Pancreas (tissue), 10 donors: ENCODE measurements around the gene ATP8B1. TPM values are rescaled to one million over a fixed set of nuclear protein-coding genes. Genes with fewer than 3 reads are reported as not detected.
A peak's percentile ranks its signal among the peaks of the same experiment; 100 is the strongest.

ENCODE experiments used
- ATAC-seq, 4 donors: fragments of 200-7000 bp; cut with Tn5 transposase; one replicate each; pipeline versions ENCODE4 v1.8.0 to v1.9.1; 2020; ENCODE audit warnings: mild to moderate bottlenecking in 4 of 4, moderate library complexity in 4 of 4
- DNase-seq, 6 donors: peaks; one replicate each; pipeline ENCODE4 v3.0.0-alpha.2; 2020
- FAIRE-seq: peaks from 2 replicates; lab custom pipeline; 2012; peaks lifted over from hg19 to GRCh38; lab: Jason Lieb, UNC
- H3K27ac ChIP-seq, 4 donors: fragments of 200-600 bp; sonication (generic); 1 replicate in 3 of 4; 2 replicates in 1 of 4; pipeline versions ENCODE4 v1.5.0 to v1.8.0; 2020
- H3K27me3 ChIP-seq, 4 donors: fragments of 200-600 bp; one replicate each; pipeline ENCODE4 v1.8.0; 2021
- H3K36me3 ChIP-seq, 3 donors: fragments of 200-600 bp; sonication (generic) in 1 of 3; one replicate each; pipeline versions ENCODE4 v1.5.0 to v1.8.0; 2020 to 2021
- H3K4me1 ChIP-seq, 3 donors: fragments of 200-600 bp; one replicate each; pipeline ENCODE4 v1.8.0; 2021
- H3K4me3 ChIP-seq, 4 donors: fragments of 200-600 bp; sonication (generic) in 2 of 4; one replicate each; pipeline versions ENCODE4 v1.5.0 to v1.8.0; 2020 to 2021
- H3K9me3 ChIP-seq, 4 donors: fragments of 200-600 bp; one replicate each; pipeline ENCODE4 v1.8.0; 2021
- CTCF ChIP-seq, 4 donors: fragments of 200-600 bp; sonication (generic) in 3 of 4; IDR thresholded peaks; one replicate each; pipeline versions ENCODE4 v1.5.0 to v1.8.0; 2021; ENCODE audit warnings: antibody characterized with exemption in 4 of 4
- WGBS, 2 donors: extraction: QIAGEN DNeasy Blood & Tissue Kit; methylation state at CpG; one replicate each; pipeline ENCODE4 v1.1.7; 2013; 5-methylcytosine and 5-hydroxymethylcytosine counted together
- intact Hi-C, 3 donors: fragments of 100-400 bp; cut with DNase I; formaldehyde crosslinking; loops; one replicate each; pipeline versions ENCODE4 v1.11.1 to v1.14.2; 2022
- polyA plus RNA-seq, 2 donors: library from polyadenylated mRNA; stranded (reverse); fragments of 200-250 nt; gene quantifications; one replicate each; pipeline ENCODE4 v1.2.3, GENCODE V29; 2013
- total RNA-seq, 6 donors: library from RNA; stranded (reverse); fragmentation: NEBNext Ultra II Directional in 4 of 6; extraction: Animal tissue kit (Norgen Biotek cat#: 25700) in 4 of 6; gene quantifications; one replicate each; pipeline versions ENCODE4 v1.2.1 to v1.2.4, GENCODE V29; 2021 to 2023
- donor health status: healthy with polysubstance abuse.
- donor health status: DM: no; HTN: no; CAD: no; lungs with moderate emphysema.
- donor health status: DM: no; HTN: no; CAD: no.
- donor health status: control.
- donor health status: control.
- donor health status: Bipolar disorder and iron deficiency.
- donor health status: DM: yes; HTN: yes; CAD: no.
- donor health status: DM: no; HTN: no; CAD: no.
- donor health status: DM: no; HTN: no; CAD: no.
- donor health status: DM: yes; HTN: yes; CAD: no.

The ATP8B1 gene
- total and polyA plus RNA-seq, 8 donors = 8.0 to 44.8 (median 36.9) TPM

GRCh38 chr18:57627488-57627887 lies 175.6 kb downstream of the ATP8B1 start:
- intact Hi-C loops = no loop called here
- no peak for TF ChIP-seq CTCF (IDR thresholded peaks at IDR 0.05)
- Histone ChIP-seq H3K4me1 (peaks cover 0 to 4% (median 0%) of the 10 kb centered on the region in 3 donors), H3K9me3 (no peaks in the 10 kb centered on the region), H3K27me3 (no peaks in the 10 kb centered on the region), H3K4me3 (no peak overlapping the region), H3K27ac (no peak overlapping the region), H3K36me3 (no peaks in the 10 kb centered on the region)
- no peak for FAIRE-seq
- 69 to 74% methylated on average over 5 of the region's 5 CpGs for WGBS, 2 donors
- no peak for DNase-seq
- ATAC-seq = no peak

- DNase-seq = no peak
- H3K4me1 ChIP-seq = peaks cover 0 to 8% (median 8%) of the 10 kb centered on the region in 3 donors
- no peak overlapping the region for H3K27ac ChIP-seq
- no peaks in the 10 kb centered on the region for H3K9me3 ChIP-seq
- no peaks in the 10 kb centered on the region for H3K27me3 ChIP-seq
- FAIRE-seq = no peak
- H3K4me3 ChIP-seq = no peak overlapping the region
- no peak for ATAC-seq
- 90 to 93% methylated on average over 4 of the region's 4 CpGs for WGBS, 2 donors
- TF ChIP-seq CTCF (IDR thresholded peaks at IDR 0.05) = no peak
- H3K36me3 ChIP-seq = no peaks in the 10 kb centered on the region
- intact Hi-C loops = no loop called here
Observed at GRCh38 chr18:57624988-57625387, 178.1 kb downstream of the ATP8B1 start.

- no peak for TF ChIP-seq CTCF (IDR thresholded peaks at IDR 0.05)
- Histone ChIP-seq H3K27me3 (no peaks in the 10 kb centered on the region), H3K4me3 (peak overlapping the region; percentile 54 to 84 (median 62)), H3K9me3 (no peaks in the 10 kb centered on the region), H3K36me3 (no peaks in the 10 kb centered on the region), H3K27ac (peak overlapping the region; percentile 77 to 92 (median 82)), H3K4me1 (peaks cover 0 to 11% (median 8%) of the 10 kb centered on the region in 3 donors)
- WGBS, 2 donors = 0 to 1% methylated on average over 14 to 20 of the region's 20 CpGs
- intact Hi-C loops = no loop called here
- no peak for DNase-seq
- FAIRE-seq = no peak
- ATAC-seq = peak; percentile 18 to 61 (median 48)
Observed at GRCh38 chr18:57621246-57621604, 181.9 kb downstream of the ATP8B1 start.

GRCh38 chr18:57619876-57620275 lies 183.2 kb downstream of the ATP8B1 start:
- Histone ChIP-seq H3K27ac (no peak overlapping the region), H3K36me3 (peaks cover 0 to 11% (median 4%) of the 10 kb centered on the region in 3 donors), H3K9me3 (no peaks in the 10 kb centered on the region), H3K4me3 (no peak overlapping the region), H3K27me3 (no peaks in the 10 kb centered on the region), H3K4me1 (peaks cover 0 to 11% (median 8%) of the 10 kb centered on the region in 3 donors)
- FAIRE-seq (no peak), DNase-seq (no peak), ATAC-seq (no peak)
- intact Hi-C loops = no loop called here
- whole genome bisulfite sequencing, 2 donors = 93 to 94% methylated on average over 3 of the region's 3 CpGs
- no peak for TF ChIP-seq CTCF (IDR thresholded peaks at IDR 0.05)

- ATAC-seq = no peak
- Histone ChIP-seq H3K36me3 (peaks cover 0 to 20% (median 9%) of the 10 kb centered on the region in 3 donors), H3K27me3 (no peaks in the 10 kb centered on the region), H3K4me3 (no peak overlapping the region), H3K9me3 (no peaks in the 10 kb centered on the region), H3K27ac (no peak overlapping the region), H3K4me1 (peaks cover 0 to 11% (median 8%) of the 10 kb centered on the region in 3 donors)
- WGBS, 2 donors = 78 to 90% methylated on average over 3 of the region's 3 CpGs
- TF ChIP-seq CTCF (IDR thresholded peaks at IDR 0.05) = no peak
- intact Hi-C loops = no loop called here
- no peak for FAIRE-seq
- DNase-seq = no peak
Observed at GRCh38 chr18:57618910-57619309, 184.2 kb downstream of the ATP8B1 start.
